ENCODE data around the gene FYN. TPM values are rescaled to one million over a fixed set of nuclear protein-coding genes. Genes with fewer than 3 reads are reported as not detected.

The FYN gene
- total RNA-seq, 1 donor from 2014 or later = 130 TPM

DNA sequence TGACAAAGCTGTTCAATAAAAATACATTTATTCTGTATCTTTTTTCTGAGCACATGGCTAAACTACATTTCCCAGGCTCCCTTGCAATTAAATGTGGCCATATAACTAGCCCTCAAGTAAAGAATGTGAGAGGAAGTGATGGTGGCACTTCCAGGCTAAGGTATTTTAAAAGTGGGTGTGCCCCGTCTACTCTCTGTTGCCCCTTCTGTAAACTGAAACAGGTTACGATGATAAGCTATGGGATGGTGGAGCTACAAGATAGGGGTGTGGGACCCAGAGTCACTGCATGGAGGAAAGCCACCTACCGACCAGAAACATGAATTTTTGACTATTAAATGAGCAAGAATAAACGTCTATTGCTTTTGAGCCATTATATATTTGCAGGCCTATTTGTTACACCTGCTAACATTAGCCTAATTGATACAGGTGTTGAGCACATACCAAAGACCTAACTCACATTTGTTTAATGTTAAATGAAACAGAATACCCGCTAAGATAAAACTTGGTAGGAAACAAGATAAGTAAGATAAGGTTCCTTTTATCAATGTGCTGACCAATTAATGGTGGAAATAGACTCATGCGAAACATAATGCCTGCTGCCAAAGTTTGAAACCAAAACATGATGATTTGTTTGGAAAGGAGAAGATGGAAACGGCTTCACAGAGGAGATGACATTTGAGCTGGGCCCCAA, 3.1 kb downstream of the FYN start:
- Histone ChIP-seq H3K9me3 (no peaks in the 10 kb centered on the region), H3K27me3 (no peaks in the 10 kb centered on the region), H3K27ac (peak overlapping the region; percentile 93), H3K4me3 (peak overlapping the region in 1 of 2 donors; percentile 64), H3K4me1 (peaks cover 60% of the 10 kb centered on the region), H3K36me3 (no peaks in the 10 kb centered on the region)
- DNase-seq (ENCODE audit: extremely low spot score in 2 of 2) = no peak
- no peak for TF ChIP-seq POLR2A (IDR thresholded peaks at IDR 0.05)
- no peak for TF ChIP-seq POLR2AphosphoS5 (IDR thresholded peaks at IDR 0.05; ENCODE audit: insufficient read depth in 1 of 2, low read depth in 1 of 2)
- TF ChIP-seq, protein P1, sequence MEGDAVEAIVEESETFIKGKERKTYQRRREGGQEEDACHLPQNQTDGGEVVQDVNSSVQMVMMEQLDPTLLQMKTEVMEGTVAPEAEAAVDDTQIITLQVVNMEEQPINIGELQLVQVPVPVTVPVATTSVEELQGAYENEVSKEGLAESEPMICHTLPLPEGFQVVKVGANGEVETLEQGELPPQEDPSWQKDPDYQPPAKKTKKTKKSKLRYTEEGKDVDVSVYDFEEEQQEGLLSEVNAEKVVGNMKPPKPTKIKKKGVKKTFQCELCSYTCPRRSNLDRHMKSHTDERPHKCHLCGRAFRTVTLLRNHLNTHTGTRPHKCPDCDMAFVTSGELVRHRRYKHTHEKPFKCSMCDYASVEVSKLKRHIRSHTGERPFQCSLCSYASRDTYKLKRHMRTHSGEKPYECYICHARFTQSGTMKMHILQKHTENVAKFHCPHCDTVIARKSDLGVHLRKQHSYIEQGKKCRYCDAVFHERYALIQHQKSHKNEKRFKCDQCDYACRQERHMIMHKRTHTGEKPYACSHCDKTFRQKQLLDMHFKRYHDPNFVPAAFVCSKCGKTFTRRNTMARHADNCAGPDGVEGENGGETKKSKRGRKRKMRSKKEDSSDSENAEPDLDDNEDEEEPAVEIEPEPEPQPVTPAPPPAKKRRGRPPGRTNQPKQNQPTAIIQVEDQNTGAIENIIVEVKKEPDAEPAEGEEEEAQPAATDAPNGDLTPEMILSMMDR (IDR thresholded peaks at IDR 0.05) = no peak
- intact Hi-C loops (cut with DNase I) = loop anchor here (5.0 to 10.0 kb wide), 2 partner anchors 125 to 158 kb away; no protein-coding TSS in a partner anchor

DNA sequence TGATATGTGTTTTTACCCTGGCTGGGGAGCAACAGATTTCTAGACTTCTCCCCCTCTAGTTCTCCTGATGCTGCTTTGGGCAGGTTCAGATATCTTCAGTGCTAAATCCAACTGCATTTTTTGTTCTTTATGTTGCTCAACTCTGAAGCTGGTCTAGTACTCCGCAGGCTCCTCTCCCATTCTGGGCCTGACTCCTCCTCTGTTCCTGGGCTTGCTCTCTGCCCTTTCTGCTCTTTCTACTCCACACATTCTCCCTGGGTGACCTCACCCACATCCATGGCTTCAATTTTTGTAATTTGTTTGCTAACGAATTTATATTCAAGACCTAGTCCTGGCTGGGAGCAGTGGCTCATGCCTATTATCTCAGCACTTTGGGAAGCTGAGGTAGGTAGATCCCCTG, 6.4 kb downstream of the FYN start:
- H3K4me1 ChIP-seq = peaks cover 69% of the 10 kb centered on the region
- H3K27me3 ChIP-seq = no peaks in the 10 kb centered on the region
- no peak overlapping the region for H3K27ac ChIP-seq
- H3K9me3 ChIP-seq = no peaks in the 10 kb centered on the region
- no peak for DNase-seq (ENCODE audit: extremely low spot score in 2 of 2)
- no peaks in the 10 kb centered on the region for H3K36me3 ChIP-seq
- TF ChIP-seq POLR2AphosphoS5 (IDR thresholded peaks at IDR 0.05; ENCODE audit: insufficient read depth in 1 of 2, low read depth in 1 of 2) (no peak), POLR2A (IDR thresholded peaks at IDR 0.05) (no peak)
- TF ChIP-seq, protein P1 (IDR thresholded peaks at IDR 0.05) = no peak
- H3K4me3 ChIP-seq = no peak overlapping the region
- intact Hi-C loops (cut with DNase I) = no loop called here

DNA sequence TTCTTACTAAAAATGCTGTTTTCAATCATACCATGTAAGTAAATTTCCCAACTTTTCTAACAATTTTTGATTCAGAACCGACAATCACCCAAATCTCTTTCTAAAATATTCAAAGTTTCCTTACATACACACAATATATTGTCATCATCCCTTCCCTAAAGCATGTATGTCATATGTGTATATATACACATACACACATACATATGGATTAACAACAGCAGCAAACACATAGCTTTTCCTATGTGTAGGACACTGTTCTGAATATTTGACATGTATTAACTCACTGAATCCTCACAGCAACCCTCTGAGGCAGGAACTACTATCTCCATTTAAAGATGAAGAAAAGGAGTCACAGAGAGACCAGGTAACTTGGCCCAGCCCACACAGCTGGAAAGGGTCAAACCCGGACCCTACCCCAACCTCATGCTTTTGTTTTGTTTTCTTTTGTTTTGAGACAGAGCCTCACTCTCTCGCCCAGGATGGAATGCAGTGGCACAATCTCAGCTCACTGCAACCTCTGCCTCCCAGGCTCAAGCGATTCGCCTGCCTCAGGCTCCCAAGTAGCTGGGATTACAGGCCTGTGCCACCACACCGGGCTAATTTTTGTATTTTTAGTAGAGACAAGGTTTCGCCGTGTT, 7.2 kb downstream of the FYN start:
- H3K36me3 ChIP-seq = no peaks in the 10 kb centered on the region
- intact Hi-C loops (cut with DNase I) = no loop called here
- no peak overlapping the region for H3K27ac ChIP-seq
- TF ChIP-seq POLR2A (IDR thresholded peaks at IDR 0.05) (no peak), POLR2AphosphoS5 (IDR thresholded peaks at IDR 0.05; ENCODE audit: insufficient read depth in 1 of 2, low read depth in 1 of 2) (no peak)
- TF ChIP-seq, protein P1 (IDR thresholded peaks at IDR 0.05) = no peak
- no peak overlapping the region for H3K4me3 ChIP-seq
- DNase-seq (ENCODE audit: extremely low spot score in 2 of 2) = no peak
- H3K4me1 ChIP-seq = peaks cover 69% of the 10 kb centered on the region
- no peaks in the 10 kb centered on the region for H3K9me3 ChIP-seq
- H3K27me3 ChIP-seq = no peaks in the 10 kb centered on the region

DNA sequence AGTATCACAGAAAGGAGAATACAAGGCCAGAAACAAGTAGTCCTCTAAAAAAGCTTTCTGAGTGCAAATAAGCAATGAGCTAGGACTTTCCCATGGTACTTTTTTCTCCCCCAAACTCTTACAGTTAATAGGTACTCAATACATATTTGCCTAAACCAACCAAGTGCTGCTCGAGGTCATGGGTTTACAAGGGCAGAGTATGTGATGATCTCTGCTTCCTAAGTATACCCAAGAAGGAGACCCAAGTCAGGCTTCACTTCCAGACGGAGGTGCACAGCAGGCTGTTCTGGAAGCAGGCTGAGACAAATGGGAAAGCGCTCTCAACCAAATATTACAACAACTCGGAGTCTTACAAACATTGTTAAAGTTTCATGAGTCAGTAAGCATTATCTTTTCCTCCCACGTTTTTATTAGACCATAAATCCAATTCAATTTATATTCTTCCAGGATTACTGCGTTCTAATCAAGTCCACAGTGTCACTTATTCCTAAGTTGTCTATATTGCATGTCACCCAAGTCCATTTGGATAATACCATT, 8.1 kb downstream of the FYN start:
- intact Hi-C loops (cut with DNase I) = no loop called here
- no peak for DNase-seq (ENCODE audit: extremely low spot score in 2 of 2)
- TF ChIP-seq, protein P1 (IDR thresholded peaks at IDR 0.05) = no peak
- TF ChIP-seq POLR2AphosphoS5 (IDR thresholded peaks at IDR 0.05; ENCODE audit: insufficient read depth in 1 of 2, low read depth in 1 of 2) (no peak), POLR2A (IDR thresholded peaks at IDR 0.05) (no peak)
- no peaks in the 10 kb centered on the region for H3K27me3 ChIP-seq
- H3K4me1 ChIP-seq = peaks cover 62% of the 10 kb centered on the region
- H3K27ac ChIP-seq = no peak overlapping the region
- H3K9me3 ChIP-seq = no peaks in the 10 kb centered on the region
- H3K4me3 ChIP-seq = no peak overlapping the region
- no peaks in the 10 kb centered on the region for H3K36me3 ChIP-seq

All from vagina (tissue), 2 donors.